NCI-H526 treated with DMSO at 0.1 percent for 48 hours (cell line): ENCODE data around the gene FOXC2.
"Not testable (repeated sequence)": the region's sequence is repeated elsewhere in the genome, so short reads cannot be mapped to it uniquely, and the experiment has no call there.

Source experiments
- DNase-seq: peaks from one replicate; lab custom pipeline; 2025; lab: John Stamatoyannopoulos, UW

The FOXC2 gene

GRCh38 chr16:86587955-86588354, 21.3 kb downstream of the FOXC2 start:
- not testable (repeated sequence) for DNase-seq

GRCh38 chr16:86590501-86591144, 24.0 kb downstream of the FOXC2 start:
- DNase-seq: no peak

- no peak for DNase-seq
Measured at GRCh38 chr16:86591270-86591669, 24.6 kb downstream of the FOXC2 start.

- DNase-seq: no peak
Measured at GRCh38 chr16:86593913-86594620, 27.4 kb downstream of the FOXC2 start.

- no peak for DNase-seq
Measured at GRCh38 chr16:86594721-86595120, 28.1 kb downstream of the FOXC2 start.

GRCh38 chr16:86595983-86596605, 29.5 kb downstream of the FOXC2 start:
- DNase-seq: no peak

GRCh38 chr16:86597126-86597879, 30.7 kb downstream of the FOXC2 start:
- no peak for DNase-seq

GRCh38 chr16:86597880-86598606, 31.4 kb downstream of the FOXC2 start:
- DNase-seq: no peak

- no peak for DNase-seq
Measured at GRCh38 chr16:86598607-86599565, 32.3 kb downstream of the FOXC2 start.

- no peak for DNase-seq
Measured at GRCh38 chr16:86601356-86601755, 34.7 kb downstream of the FOXC2 start.

- no peak for DNase-seq
Measured at GRCh38 chr16:86602521-86602920, 35.9 kb downstream of the FOXC2 start.

- DNase-seq: no peak
Measured at GRCh38 chr16:86604436-86605193, 38.0 kb downstream of the FOXC2 start.

- DNase-seq: no peak
Measured at GRCh38 chr16:86605950-86606349, 39.3 kb downstream of the FOXC2 start.

- DNase-seq: no peak
Measured at GRCh38 chr16:86608301-86608747, 41.7 kb downstream of the FOXC2 start.

- DNase-seq: no peak
Measured at GRCh38 chr16:86609115-86609514, 42.5 kb downstream of the FOXC2 start.

- no peak for DNase-seq
Measured at GRCh38 chr16:86609661-86610060, 43.0 kb downstream of the FOXC2 start.

- peak; percentile 2 for DNase-seq
Measured at GRCh38 chr16:86610779-86611524, 44.3 kb downstream of the FOXC2 start.

GRCh38 chr16:86611525-86611855, 44.9 kb downstream of the FOXC2 start:
- no peak for DNase-seq

- no peak for DNase-seq
Measured at GRCh38 chr16:86611941-86612340, 45.3 kb downstream of the FOXC2 start.
